NCI-H345 treated with DMSO at 0.1 percent for 48 hours (cell line): ENCODE data around the gene ACCS.
A peak's percentile ranks its signal among the peaks of the same experiment; 100 is the strongest.

Source experiments
- DNase-seq: peaks from one replicate; lab custom pipeline; 2025; ENCODE audit not compliant: unreplicated experiment; lab: John Stamatoyannopoulos, UW

The ACCS gene

GRCh38 chr11:44128729-44129128 lies 62.7 kb downstream of the ACCS start:
- DNase-seq, result no peak

GRCh38 chr11:44130751-44131150 lies 64.7 kb downstream of the ACCS start:
- DNase-seq, result no peak

GRCh38 chr11:44133335-44133946 lies 67.4 kb downstream of the ACCS start:
- peak; percentile 0 for DNase-seq
